SK-N-SH (cell line): ENCODE measurements around the gene RPS6KC1. TPM values are rescaled to one million over a fixed set of nuclear protein-coding genes. Genes with fewer than 3 reads are reported as not detected.

Experiments
- CTCF ChIA-PET: fragments of 300-600, 350-600 bp; formaldehyde crosslinking; extraction: SDS; loops from one replicate; lab custom pipeline; 2021; lab: Yijun Ruan, JAX
- POLR2A ChIA-PET: fragments of 350-600 bp; sonication (Branson Sonifier 250); formaldehyde crosslinking; extraction: SDS; loops from one replicate; lab custom pipeline; 2020; ENCODE audit warnings: antibody characterized with exemption, inconsistent platforms; lab: Yijun Ruan, JAX
- DNase-seq: peaks from one replicate; pipeline ENCODE4 v3.0.0; 2012
- H2AFZ ChIP-seq: fragments of 200-600 bp; sonication (generic); 2 replicates; pipeline ENCODE4 v1.8.1; 2016; ENCODE audit warnings: antibody characterized with exemption, mild to moderate bottlenecking, low read depth
- H3F3A ChIP-seq: fragments of 200-600 bp; sonication (generic); replicated peaks from 2 replicates; pipeline ENCODE3; 2016; ENCODE audit warnings: antibody characterized with exemption, mild to moderate bottlenecking; ENCODE audit not compliant: insufficient read depth
- H3K27ac ChIP-seq, 2 experiments: fragments of 200-500 bp in 1 of 2; fragments of 200-600 bp in 1 of 2; sonication (Bioruptor generic) in 1 of 2; sonication (generic), shearing (Covaris generic) in 1 of 2; 2 replicates each; pipeline versions ENCODE4 v1.5.1 to v1.6.1; 2014 to 2016; ENCODE audit warnings: low read depth in 2 of 2, inconsistent platforms in 1 of 2, low read length in 1 of 2, mild to moderate bottlenecking in 1 of 2, mixed read lengths in 1 of 2
- H3K27me3 ChIP-seq: fragments of 200-600 bp; sonication (generic), shearing (Covaris generic); 2 replicates; pipeline ENCODE4 v1.6.1; 2016; ENCODE audit warnings: mixed run types; ENCODE audit not compliant: insufficient read depth
- H3K36me3 ChIP-seq, 2 experiments: fragments of 200-500 bp in 1 of 2; fragments of 200-600 bp in 1 of 2; sonication (Bioruptor generic) in 1 of 2; sonication (generic) in 1 of 2; replicated peaks in 1 of 2; 2 replicates each; pipeline versions ENCODE3 to v1.5.1; 2014 to 2016; ENCODE audit warnings: low read length in 1 of 2, mild to moderate bottlenecking in 1 of 2; ENCODE audit not compliant: insufficient read depth in 2 of 2, control insufficient read depth in 1 of 2
- H3K4me1 ChIP-seq, 2 experiments: fragments of 200-500 bp in 1 of 2; fragments of 200-600 bp in 1 of 2; sonication (Bioruptor generic) in 1 of 2; sonication (generic), shearing (Covaris generic) in 1 of 2; 2 replicates each; pipeline versions ENCODE4 v1.5.1 to v1.6.1; 2014 to 2016; ENCODE audit warnings: low read depth in 1 of 2, low read length in 1 of 2, mixed run types in 1 of 2; ENCODE audit not compliant: insufficient read depth in 2 of 2, control insufficient read depth in 1 of 2
- H3K4me2 ChIP-seq: fragments of 200-600 bp; sonication (generic), shearing (Covaris generic); 2 replicates; pipeline ENCODE4 v1.6.1; 2017; ENCODE audit warnings: mixed run types
- H3K4me3 ChIP-seq, 2 experiments: fragments of 200-500 bp in 1 of 2; fragments of 200-600 bp in 1 of 2; sonication (Bioruptor generic) in 1 of 2; sonication (generic), shearing (Covaris generic) in 1 of 2; 2 replicates each; pipeline versions ENCODE4 v1.5.1 to v1.8.1; 2014 to 2016; ENCODE audit warnings: low read depth in 2 of 2, inconsistent platforms in 1 of 2, low read length in 1 of 2, mild to moderate bottlenecking in 1 of 2, mixed read lengths in 1 of 2, moderate library complexity in 1 of 2
- H3K79me2 ChIP-seq: fragments of 200-600 bp; sonication (generic); 2 replicates; pipeline ENCODE4 v1.8.1; 2017; ENCODE audit warnings: mild to moderate bottlenecking; ENCODE audit not compliant: insufficient read depth
- H3K9ac ChIP-seq: fragments of 200-600 bp; sonication (generic); 2 replicates; pipeline ENCODE4 v1.6.1; 2017; ENCODE audit warnings: mixed run types
- H3K9me2 ChIP-seq: fragments of 200-600 bp; sonication (generic); 2 replicates; pipeline ENCODE4 v1.6.1; 2017; ENCODE audit warnings: mixed run types
- H3K9me3 ChIP-seq: fragments of 200-600 bp; sonication (generic); 2 replicates; pipeline ENCODE4 v1.6.1; 2017; ENCODE audit warnings: mixed run types, mild to moderate bottlenecking, moderate library complexity
- H4K20me1 ChIP-seq: fragments of 200-600 bp; sonication (generic); 2 replicates; pipeline ENCODE4 v1.6.1; 2017; ENCODE audit warnings: mild to moderate bottlenecking, mixed run types; ENCODE audit not compliant: insufficient read depth
- CTCF ChIP-seq: fragments of 200-600 bp; sonication (generic); IDR thresholded peaks from 2 replicates; pipeline ENCODE4 v1.6.1; 2017; ENCODE audit warnings: antibody characterized with exemption, mild to moderate bottlenecking, moderate library complexity
- EP300 ChIP-seq, 2 experiments: IDR thresholded peaks; 2 replicates each; pipeline versions ENCODE4 v1.4.0 to v1.6.1; 2012; ENCODE audit warnings: borderline replicate concordance in 1 of 2, low read depth in 1 of 2, low read length in 1 of 2
- EZH2phosphoT487 ChIP-seq: fragments of 200-600 bp; sonication (generic); IDR thresholded peaks from 2 replicates; pipeline ENCODE4 v1.6.1; 2017; ENCODE audit warnings: low read depth, mixed run types, mild to moderate bottlenecking, antibody characterized with exemption, moderate library complexity, borderline replicate concordance
- FOSL2 ChIP-seq: IDR thresholded peaks from 2 replicates; pipeline ENCODE4 v1.4.0; 2012; ENCODE audit warnings: low read depth, mild to moderate bottlenecking, moderate library complexity, borderline replicate concordance
- FOXJ3 ChIP-seq: sonication (generic); formaldehyde crosslinking; IDR thresholded peaks from 2 replicates; pipeline ENCODE4 v1.5.1; 2020; ENCODE audit warnings: mild to moderate bottlenecking, missing genetic modification reagents
- GATA2 ChIP-seq: sonication (generic); formaldehyde crosslinking; IDR thresholded peaks from 2 replicates; pipeline ENCODE4 v1.5.0; 2020; ENCODE audit warnings: mild to moderate bottlenecking, missing genetic modification reagents
- MEF2A ChIP-seq: IDR thresholded peaks from 2 replicates; pipeline ENCODE4 v1.4.0; 2012; ENCODE audit warnings: low read depth, borderline replicate concordance
- NFIC ChIP-seq: IDR thresholded peaks from 2 replicates; pipeline ENCODE4 v1.4.0; 2012; ENCODE audit warnings: borderline replicate concordance
- PBX3 ChIP-seq: IDR thresholded peaks from 2 replicates; pipeline ENCODE4; 2012
- RAD21 ChIP-seq: IDR thresholded peaks from 2 replicates; pipeline ENCODE4 v1.6.1; 2012; ENCODE audit warnings: mild to moderate bottlenecking, low read length
- RFX5 ChIP-seq: IDR thresholded peaks from 2 replicates; pipeline ENCODE4 v1.6.1; 2012; ENCODE audit warnings: mild to moderate bottlenecking, improper control_type of control experiment, low read length
- RXRA ChIP-seq: IDR thresholded peaks from 2 replicates; pipeline ENCODE4 v1.4.0; 2012; ENCODE audit warnings: low read depth, mild to moderate bottlenecking, borderline replicate concordance
- SMC3 ChIP-seq: IDR thresholded peaks from 2 replicates; pipeline ENCODE4 v1.6.1; 2012; ENCODE audit warnings: low read depth, low read length, improper control_type of control experiment
- TAF1 ChIP-seq: IDR thresholded peaks from 2 replicates; pipeline ENCODE4 v1.6.1; 2012; ENCODE audit warnings: low read depth, mild to moderate bottlenecking, low read length, moderate library complexity, borderline replicate concordance
- WGBS: methylation state at CpG from one replicate; pipeline ENCODE4 v1.1.6; 2017; ENCODE audit warnings: low lambda C conversion rate; 5-methylcytosine and 5-hydroxymethylcytosine counted together
- polyA plus RNA-seq, 3 experiments: library from polyadenylated mRNA; depleted of rRNA; stranded (reverse); fragments of >200 nt; gene quantifications; 2 replicates each; pipeline ENCODE4 v1.2.3, GENCODE V29; 2012

Gene RPS6KC1
- polyA plus RNA-seq, 1 of the 3 experiments (the other 2 are of a cell fraction): 7.8 TPM

GRCh38 chr1:213067352-213067751 lies 16.3 kb downstream of the RPS6KC1 start:
- CTCF ChIA-PET: interaction anchor here (1.7 kb wide), 1 partner anchor 13 kb away, joined by 5 read pairs; no protein-coding TSS in a partner anchor
- Histone ChIP-seq H3K27ac (no peak overlapping the region), H3K4me1 (peaks cover 0 to 6% of the 10 kb centered on the region in 2 experiments; a peak in 3 of 4 replicates), H3K4me2 (no peak overlapping the region), H3K9me2 (no peaks in the 10 kb centered on the region), H3K9me3 (no peaks in the 10 kb centered on the region), H3K79me2 (peaks cover 96% of the 10 kb centered on the region), H3K36me3 (no peaks in the 10 kb centered on the region), H4K20me1 (peaks cover 3% of the 10 kb centered on the region), H2AFZ (no peak overlapping the region), H3F3A (peaks cover 17% of the 10 kb centered on the region), H3K9ac (no peak overlapping the region), H3K4me3 (no peak overlapping the region), H3K27me3 (no peaks in the 10 kb centered on the region)
- POLR2A ChIA-PET: no interaction called here
- WGBS: 94% methylated on average over 1 of the region's 1 CpG
- TF ChIP-seq FOXJ3 (no peak), GATA2 (no peak), CTCF (no peak), RAD21 (no peak), SMC3 (no peak), MEF2A (no peak), NFIC (no peak), RFX5 (no peak), TAF1 (no peak)
- no peak for DNase-seq

- H3F3A ChIP-seq: peaks cover 20% of the 10 kb centered on the region
- H3K27ac ChIP-seq: peak overlapping the region in 1 of 2 experiments; percentile 52; a peak in 1 of 4 replicates
- no peak overlapping the region; the same call in 1 of the 2 replicates for H3K9ac ChIP-seq
- 0 out of 4 replicates have a peak overlapping the region, but pooled peaks of 1 of the 2 experiments have one; percentile 9 for H3K4me3 ChIP-seq
- H3K36me3 ChIP-seq: peaks cover 0 to 5% of the 10 kb centered on the region in 2 experiments
- no peaks in the 10 kb centered on the region for H3K9me3 ChIP-seq
- no peaks in the 10 kb centered on the region for H3K9me2 ChIP-seq
- TF ChIP-seq CTCF (peak; percentile 58), EP300 (IDR thresholded peaks at IDR 0.05; ENCODE audit: borderline replicate concordance in 1 of 2, low read depth in 1 of 2, low read length in 1 of 2) (no peak), RAD21 (peak; percentile 55), SMC3 (0 out of 2 replicates have a peak, but pooled peaks have one; percentile 11), RXRA (no peak), FOSL2 (0 out of 2 replicates have a peak, but pooled peaks have one; percentile 11), PBX3 (peak; percentile 46), EZH2phosphoT487 (no peak)
- ChIA-PET CTCF (interaction anchor here (0.6 to 1.5 kb wide), 7 partner anchors 9 to 102 kb away, joined by 3 to 4 read pairs (median 3); no protein-coding TSS in a partner anchor), POLR2A (no interaction called here)
- peak overlapping the region; percentile 49; the same call in 1 of the 2 replicates for H3K4me2 ChIP-seq
- peaks cover 78% of the 10 kb centered on the region for H3K79me2 ChIP-seq
- peaks cover 0 to 6% of the 10 kb centered on the region in 2 experiments; a peak in 3 of 4 replicates for H3K4me1 ChIP-seq
- peaks cover 3% of the 10 kb centered on the region; the same call in 1 of the 2 replicates for H4K20me1 ChIP-seq
- H2AFZ ChIP-seq: no peak overlapping the region; the same call in 1 of the 2 replicates
- H3K27me3 ChIP-seq: no peaks in the 10 kb centered on the region
- peak; percentile 7 for DNase-seq
- WGBS: 52% methylated on average over 2 of the region's 2 CpGs
Observed at GRCh38 chr1:213070406-213070805, 19.4 kb downstream of the RPS6KC1 start.
